ENCODE results near the gene PTDSS2. TPM values are rescaled to one million over a fixed set of nuclear protein-coding genes. Genes with fewer than 3 reads are reported as not detected.
A peak's percentile ranks its signal among the peaks of the same experiment; 100 is the strongest.

Gene PTDSS2
- total and polyA plus RNA-seq, 9 of the 15 experiments (the other 6 are each of a cell fraction or from before 2014, with no cell fraction given) = 0.45 to 53.9 (median 17.2) TPM

- TF ChIP-seq ILF3 (IDR thresholded peaks at IDR 0.05; ENCODE audit: borderline replicate concordance) = no peak
- TF ChIP-seq ZNF232 (CRISPR knock-in tag; IDR thresholded peaks at IDR 0.05) = no peak
- TF ChIP-seq ZNF695 (CRISPR knock-in tag; IDR thresholded peaks at IDR 0.05) = no peak
- TF ChIP-seq YY1 (IDR thresholded peaks at IDR 0.05; ENCODE audit: borderline replicate concordance in 1 of 3, control insufficient read depth in 1 of 3, extremely low read depth in 1 of 3, insufficient read depth in 3 of 3, insufficient read length in 1 of 3, insufficient replicate concordance in 2 of 3, low read depth in 1 of 3, low read length in 2 of 3) = peak in 2 of 3 experiments; percentile 34 to 43
- 0 out of 2 replicates have a peak, but pooled peaks have one; percentile 21 for TF ChIP-seq MBD2 (IDR thresholded peaks at IDR 0.05; ENCODE audit: borderline replicate concordance, low read depth)
- TF ChIP-seq NFIC (IDR thresholded peaks at IDR 0.05) = peak; percentile 69
- TF ChIP-seq ZNF217 (CRISPR knock-in tag; IDR thresholded peaks at IDR 0.05) = no peak
- TF ChIP-seq ZNF212 (CRISPR knock-in tag; IDR thresholded peaks at IDR 0.05) = no peak
- TF ChIP-seq, protein P1, sequence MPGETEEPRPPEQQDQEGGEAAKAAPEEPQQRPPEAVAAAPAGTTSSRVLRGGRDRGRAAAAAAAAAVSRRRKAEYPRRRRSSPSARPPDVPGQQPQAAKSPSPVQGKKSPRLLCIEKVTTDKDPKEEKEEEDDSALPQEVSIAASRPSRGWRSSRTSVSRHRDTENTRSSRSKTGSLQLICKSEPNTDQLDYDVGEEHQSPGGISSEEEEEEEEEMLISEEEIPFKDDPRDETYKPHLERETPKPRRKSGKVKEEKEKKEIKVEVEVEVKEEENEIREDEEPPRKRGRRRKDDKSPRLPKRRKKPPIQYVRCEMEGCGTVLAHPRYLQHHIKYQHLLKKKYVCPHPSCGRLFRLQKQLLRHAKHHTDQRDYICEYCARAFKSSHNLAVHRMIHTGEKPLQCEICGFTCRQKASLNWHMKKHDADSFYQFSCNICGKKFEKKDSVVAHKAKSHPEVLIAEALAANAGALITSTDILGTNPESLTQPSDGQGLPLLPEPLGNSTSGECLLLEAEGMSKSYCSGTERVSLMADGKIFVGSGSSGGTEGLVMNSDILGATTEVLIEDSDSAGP (CRISPR knock-in tag; IDR thresholded peaks at IDR 0.05) = no peak
- no peak for TF ChIP-seq RUNX1 (IDR thresholded peaks at IDR 0.05; ENCODE audit: low read depth)
- peak; percentile 88 for TF ChIP-seq ETV1 (tag; conservative IDR thresholded peaks at IDR 0.05; ENCODE audit: low read depth)
- no peak for TF ChIP-seq MEF2D (tag; conservative IDR thresholded peaks at IDR 0.05; ENCODE audit: low read depth)
- TF ChIP-seq HMG20A (CRISPR knock-in tag; conservative IDR thresholded peaks at IDR 0.05) = no peak
- no peak for TF ChIP-seq ID3 (CRISPR knock-in tag; IDR thresholded peaks at IDR 0.05)
- TF ChIP-seq ID3 (tag; IDR thresholded peaks at IDR 0.05) = no peak
- TF ChIP-seq NRF1 (conservative IDR thresholded peaks at IDR 0.05 in 1 of 2, IDR thresholded peaks at IDR 0.05 in 1 of 2) = peak; percentile 85 to 88
- TF ChIP-seq, protein P2, sequence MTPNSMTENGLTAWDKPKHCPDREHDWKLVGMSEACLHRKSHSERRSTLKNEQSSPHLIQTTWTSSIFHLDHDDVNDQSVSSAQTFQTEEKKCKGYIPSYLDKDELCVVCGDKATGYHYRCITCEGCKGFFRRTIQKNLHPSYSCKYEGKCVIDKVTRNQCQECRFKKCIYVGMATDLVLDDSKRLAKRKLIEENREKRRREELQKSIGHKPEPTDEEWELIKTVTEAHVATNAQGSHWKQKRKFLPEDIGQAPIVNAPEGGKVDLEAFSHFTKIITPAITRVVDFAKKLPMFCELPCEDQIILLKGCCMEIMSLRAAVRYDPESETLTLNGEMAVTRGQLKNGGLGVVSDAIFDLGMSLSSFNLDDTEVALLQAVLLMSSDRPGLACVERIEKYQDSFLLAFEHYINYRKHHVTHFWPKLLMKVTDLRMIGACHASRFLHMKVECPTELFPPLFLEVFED (CRISPR knock-in tag; conservative IDR thresholded peaks at IDR 0.05) = no peak
- TF ChIP-seq MIER1 (IDR thresholded peaks at IDR 0.05; ENCODE audit: low read depth) = no peak
- TF ChIP-seq ZNF143 (CRISPR knock-in tag; IDR thresholded peaks at IDR 0.05) = no peak
- TF ChIP-seq, protein P3, sequence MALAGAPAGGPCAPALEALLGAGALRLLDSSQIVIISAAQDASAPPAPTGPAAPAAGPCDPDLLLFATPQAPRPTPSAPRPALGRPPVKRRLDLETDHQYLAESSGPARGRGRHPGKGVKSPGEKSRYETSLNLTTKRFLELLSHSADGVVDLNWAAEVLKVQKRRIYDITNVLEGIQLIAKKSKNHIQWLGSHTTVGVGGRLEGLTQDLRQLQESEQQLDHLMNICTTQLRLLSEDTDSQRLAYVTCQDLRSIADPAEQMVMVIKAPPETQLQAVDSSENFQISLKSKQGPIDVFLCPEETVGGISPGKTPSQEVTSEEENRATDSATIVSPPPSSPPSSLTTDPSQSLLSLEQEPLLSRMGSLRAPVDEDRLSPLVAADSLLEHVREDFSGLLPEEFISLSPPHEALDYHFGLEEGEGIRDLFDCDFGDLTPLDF (CRISPR knock-in tag; IDR thresholded peaks at IDR 0.05) = peak; percentile 83; the same call in 1 of the 2 replicates
These were observed 43.1 kb upstream of the PTDSS2 start (continued) for GRCh38 chr11:406796-407650.
